Fibroblast of the conjunctiva (primary cell): ENCODE measurements around the gene ACSL4.
A peak's percentile ranks its signal among the peaks of the same experiment; 100 is the strongest.
"Not testable (repeated sequence)": the region's sequence is repeated elsewhere in the genome, so short reads cannot be mapped to it uniquely, and the experiment has no call there.

Experiments used
- DNase-seq: peaks from one replicate; pipeline ENCODE4 v3.0.0-alpha.2; 2010; ENCODE audit warnings: low read depth

ACSL4 gene

GRCh38 chrX:109667986-109668385 is 65.1 kb downstream of the ACSL4 start:
- DNase-seq, result no peak

GRCh38 chrX:109660435-109661143 is 72.5 kb downstream of the ACSL4 start:
- peak; percentile 31 for DNase-seq

GRCh38 chrX:109658391-109658790 is 74.7 kb downstream of the ACSL4 start:
- DNase-seq, result no peak

- not testable (repeated sequence) for DNase-seq
Measured at GRCh38 chrX:109657364-109657763, 75.7 kb downstream of the ACSL4 start.

GRCh38 chrX:109656774-109657173 is 76.3 kb downstream of the ACSL4 start:
- no peak for DNase-seq

GRCh38 chrX:109655502-109656201 is 77.4 kb downstream of the ACSL4 start:
- no peak for DNase-seq

GRCh38 chrX:109654516-109655109 is 78.4 kb downstream of the ACSL4 start:
- no peak for DNase-seq

GRCh38 chrX:109644671-109645070 is 88.4 kb downstream of the ACSL4 start:
- not testable (repeated sequence) for DNase-seq

- DNase-seq, result no peak
Measured at GRCh38 chrX:109643687-109644086, 89.4 kb downstream of the ACSL4 start.

- no peak for DNase-seq
Measured at GRCh38 chrX:109638158-109638557, 94.9 kb downstream of the ACSL4 start.

- DNase-seq, result not testable (repeated sequence)
Measured at GRCh38 chrX:109637477-109637876, 95.6 kb downstream of the ACSL4 start.

GRCh38 chrX:109635146-109635545 is 97.9 kb downstream of the ACSL4 start:
- no peak for DNase-seq

- DNase-seq, result peak; percentile 21
Measured at GRCh38 chrX:109632906-109633504, 100.1 kb downstream of the ACSL4 start.

- no peak for DNase-seq
Measured at GRCh38 chrX:109629310-109629709, 103.7 kb downstream of the ACSL4 start.

- no peak for DNase-seq
Measured at GRCh38 chrX:109626637-109627036, 106.4 kb downstream of the ACSL4 start.

- DNase-seq, result no peak
Measured at GRCh38 chrX:109624641-109625616, 108.1 kb downstream of the ACSL4 start, which contains the start of gene KCNE5. KCNE5 (minus strand) TSS chrX:109625172; CDS start chrX:109625020, 152 bp downstream.

- DNase-seq, result no peak
Measured at GRCh38 chrX:109623997-109624396, 109.1 kb downstream of the ACSL4 start.

- DNase-seq, result no peak
Measured at GRCh38 chrX:109622270-109622669, 110.8 kb downstream of the ACSL4 start.

- no peak for DNase-seq
Measured at GRCh38 chrX:109619771-109620170, 113.3 kb downstream of the ACSL4 start.

- DNase-seq, result no peak
Measured at GRCh38 chrX:109614951-109615350, 118.1 kb downstream of the ACSL4 start.

GRCh38 chrX:109601486-109601885 is 131.6 kb downstream of the ACSL4 start:
- no peak for DNase-seq
